GM19035 (cell line): Measurements from ENCODE around the gene SPIRE2.

Experiments used
- ATAC-seq: cut with Tn5 transposase; IDR thresholded peaks from one replicate; pipeline ENCODE4 v1.9.1; 2021; ENCODE audit not compliant: unreplicated experiment

SPIRE2 gene

GRCh38 chr16:89893642-89894548, 65.6 kb downstream of the SPIRE2 start:
- no peak for ATAC-seq

GRCh38 chr16:89895482-89896250, 67.4 kb downstream of the SPIRE2 start:
- no peak for ATAC-seq

GRCh38 chr16:89897204-89897603, 68.9 kb downstream of the SPIRE2 start:
- ATAC-seq = no peak

- ATAC-seq = no peak
These were observed 70.1 kb downstream of the SPIRE2 start for GRCh38 chr16:89898201-89898967.

- no peak for ATAC-seq
These were observed 71.7 kb downstream of the SPIRE2 start for GRCh38 chr16:89899879-89900481.

- ATAC-seq = no peak
These were observed 72.6 kb downstream of the SPIRE2 start for GRCh38 chr16:89900885-89901284.

GRCh38 chr16:89902980-89903379, 74.7 kb downstream of the SPIRE2 start:
- no peak for ATAC-seq

GRCh38 chr16:89903908-89904515, 75.7 kb downstream of the SPIRE2 start:
- ATAC-seq = no peak

- no peak for ATAC-seq
These were observed 76.6 kb downstream of the SPIRE2 start for GRCh38 chr16:89904606-89905510.

- no peak for ATAC-seq
These were observed 77.3 kb downstream of the SPIRE2 start for GRCh38 chr16:89905511-89906139.

GRCh38 chr16:89906140-89907025, 78.1 kb downstream of the SPIRE2 start:
- ATAC-seq = no peak

GRCh38 chr16:89907055-89907814, 79.0 kb downstream of the SPIRE2 start:
- ATAC-seq = no peak

- no peak for ATAC-seq
These were observed 80.0 kb downstream of the SPIRE2 start for GRCh38 chr16:89908236-89908635.

GRCh38 chr16:89909777-89910716, 81.8 kb downstream of the SPIRE2 start:
- no peak for ATAC-seq

- ATAC-seq = no peak
These were observed 82.6 kb downstream of the SPIRE2 start for GRCh38 chr16:89910717-89911354.

GRCh38 chr16:89911375-89911774, 83.1 kb downstream of the SPIRE2 start:
- ATAC-seq = no peak
